ENCODE results near the gene MRPL43.

MRPL43 gene

GRCh38 chr10:101020427-101021075 is 33.3 kb upstream of the MRPL43 start:
- DNase-seq (ENCODE audit: low read depth in 2 of 3, low spot score in 2 of 3), result no peak

GRCh38 chr10:101019440-101019703 is 32.1 kb upstream of the MRPL43 start:
- DNase-seq (ENCODE audit: low read depth in 2 of 3, low spot score in 2 of 3), result no peak

- DNase-seq (ENCODE audit: low read depth in 2 of 3, low spot score in 2 of 3), result peak in 2 of 3 experiments; percentile 60 to 68
Measured at GRCh38 chr10:101018600-101019439, 31.5 kb upstream of the MRPL43 start.

- no peak for DNase-seq (ENCODE audit: low read depth in 2 of 3, low spot score in 2 of 3)
Measured at GRCh38 chr10:101018118-101018599, 30.9 kb upstream of the MRPL43 start.

GRCh38 chr10:101016814-101017213 is 29.5 kb upstream of the MRPL43 start:
- no peak for DNase-seq (ENCODE audit: low read depth in 2 of 3, low spot score in 2 of 3)

- DNase-seq (ENCODE audit: low read depth in 2 of 3, low spot score in 2 of 3), result no peak
Measured at GRCh38 chr10:101015582-101015973, 28.3 kb upstream of the MRPL43 start.

- DNase-seq (ENCODE audit: low read depth in 2 of 3, low spot score in 2 of 3), result no peak
Measured at GRCh38 chr10:101014966-101015581, 27.8 kb upstream of the MRPL43 start.

- DNase-seq (ENCODE audit: low read depth in 2 of 3, low spot score in 2 of 3), result peak in 2 of 3 experiments; percentile 71 to 77
Measured at GRCh38 chr10:101014230-101014884, 27.1 kb upstream of the MRPL43 start.

GRCh38 chr10:101013365-101013825 is 26.1 kb upstream of the MRPL43 start:
- no peak for DNase-seq (ENCODE audit: low read depth in 2 of 3, low spot score in 2 of 3)

- DNase-seq (ENCODE audit: low read depth in 2 of 3, low spot score in 2 of 3), result peak in 2 of 3 experiments; percentile 63
Measured at GRCh38 chr10:101012525-101013364, 25.4 kb upstream of the MRPL43 start.

GRCh38 chr10:101011517-101012423 is 24.5 kb upstream of the MRPL43 start:
- DNase-seq (ENCODE audit: low read depth in 2 of 3, low spot score in 2 of 3), result no peak

GRCh38 chr10:101010329-101010728 is 23.0 kb upstream of the MRPL43 start:
- DNase-seq (ENCODE audit: low read depth in 2 of 3, low spot score in 2 of 3), result no peak

GRCh38 chr10:101008823-101009423 is 21.6 kb upstream of the MRPL43 start:
- no peak for DNase-seq (ENCODE audit: low read depth in 2 of 3, low spot score in 2 of 3)

- no peak for DNase-seq (ENCODE audit: low read depth in 2 of 3, low spot score in 2 of 3)
Measured at GRCh38 chr10:101007915-101008822, 20.9 kb upstream of the MRPL43 start.

- DNase-seq (ENCODE audit: low read depth in 2 of 3, low spot score in 2 of 3), result no peak
Measured at GRCh38 chr10:101007099-101007711, 19.9 kb upstream of the MRPL43 start.

GRCh38 chr10:101006593-101007098 is 19.3 kb upstream of the MRPL43 start:
- no peak for DNase-seq (ENCODE audit: low read depth in 2 of 3, low spot score in 2 of 3)

GRCh38 chr10:101005869-101006567 is 18.7 kb upstream of the MRPL43 start:
- no peak for DNase-seq (ENCODE audit: low read depth in 2 of 3, low spot score in 2 of 3)
